ENCODE measurements around the gene SLC2A13.
A peak's percentile ranks its signal among the peaks of the same experiment; 100 is the strongest.

The SLC2A13 gene

DNA sequence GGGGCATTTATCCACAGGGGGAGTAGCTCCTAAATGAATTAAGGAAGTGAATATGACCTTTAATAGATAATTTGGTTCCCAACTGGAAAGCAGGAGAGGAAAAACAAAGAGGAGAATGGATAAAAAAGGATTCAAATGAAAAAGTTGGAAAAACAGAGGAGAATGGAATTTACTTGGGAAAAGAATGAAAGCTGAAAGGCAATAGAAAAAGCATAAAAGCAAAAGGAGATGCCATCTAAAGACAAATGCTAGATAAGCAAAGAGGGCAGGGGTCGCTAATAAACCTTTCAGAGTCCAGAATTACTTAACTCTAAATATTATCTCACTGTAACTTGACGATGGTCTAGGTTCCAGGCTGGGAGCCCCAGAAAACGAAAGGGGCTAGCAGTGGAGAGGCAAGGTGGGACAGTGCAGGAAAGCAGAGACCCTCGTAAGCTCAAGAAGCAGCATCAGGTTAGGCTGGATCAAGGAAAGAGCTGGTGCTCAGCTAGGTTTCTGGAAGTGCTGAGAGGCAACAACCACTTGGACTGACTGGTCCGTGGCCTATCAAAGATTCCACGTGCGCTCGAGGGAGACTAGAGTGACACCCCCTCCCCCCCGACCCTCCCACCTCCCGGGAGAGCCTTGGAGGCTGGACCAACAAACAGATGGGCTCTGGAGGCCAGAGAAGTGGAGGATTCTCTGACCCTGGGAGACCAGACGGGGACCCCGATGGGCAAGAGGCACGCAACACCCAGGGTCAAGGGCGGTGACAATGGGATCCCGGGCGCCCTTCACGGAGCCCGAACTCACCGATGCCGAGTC lies 1.2 kb downstream of the SLC2A13 start:
- Histone ChIP-seq H3K9ac (ENCODE audit: low read depth, low read length) (peak overlapping the region; percentile 78), H3K27me3 (ENCODE audit: insufficient read depth, low read length) (peaks cover 15% of the 10 kb centered on the region), H3K27ac (ENCODE audit: low read depth, low read length) (no peak overlapping the region), H3K4me1 (ENCODE audit: insufficient read depth, low read length) (peaks cover 22% of the 10 kb centered on the region), H3K36me3 (ENCODE audit: insufficient read depth, low read length) (no peaks in the 10 kb centered on the region; the same call in 1 of the 2 replicates), H3K9me3 (ENCODE audit: insufficient read depth, low read depth, low read length) (no peaks in the 10 kb centered on the region), H3K4me3 (ENCODE audit: low read length) (peak overlapping the region; percentile 84)
- 15% methylated on average over 20 of the region's 20 CpGs for WGBS

DNA sequence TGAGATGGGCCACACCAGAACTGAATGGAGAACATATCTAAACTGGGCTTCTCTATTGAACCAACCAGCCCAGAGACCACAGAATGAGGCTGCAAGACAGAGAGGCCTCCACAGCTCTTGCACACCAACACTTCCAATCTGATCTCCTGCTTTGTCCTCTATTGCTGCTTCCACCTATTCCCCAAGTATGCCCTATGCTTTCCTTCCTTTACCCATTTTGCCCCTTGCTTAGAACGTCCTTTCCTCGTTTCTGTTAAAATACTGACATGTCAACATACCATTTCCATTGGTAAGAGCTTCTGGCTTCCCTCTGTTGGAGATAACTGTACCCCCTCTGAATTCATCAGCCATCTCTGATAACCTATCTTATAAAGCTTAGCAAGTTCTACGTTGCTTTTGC lies 2.8 kb downstream of the SLC2A13 start:
- Histone ChIP-seq H3K27ac (ENCODE audit: low read depth, low read length) (no peak overlapping the region), H3K9ac (ENCODE audit: low read depth, low read length) (no peak overlapping the region), H3K9me3 (ENCODE audit: insufficient read depth, low read depth, low read length) (no peaks in the 10 kb centered on the region), H3K4me1 (ENCODE audit: insufficient read depth, low read length) (peaks cover 22% of the 10 kb centered on the region), H3K4me3 (ENCODE audit: low read length) (no peak overlapping the region), H3K36me3 (ENCODE audit: insufficient read depth, low read length) (no peaks in the 10 kb centered on the region; the same call in 1 of the 2 replicates), H3K27me3 (ENCODE audit: insufficient read depth, low read length) (peaks cover 15% of the 10 kb centered on the region)
- WGBS: 74% methylated on average over 3 of the region's 3 CpGs

DNA sequence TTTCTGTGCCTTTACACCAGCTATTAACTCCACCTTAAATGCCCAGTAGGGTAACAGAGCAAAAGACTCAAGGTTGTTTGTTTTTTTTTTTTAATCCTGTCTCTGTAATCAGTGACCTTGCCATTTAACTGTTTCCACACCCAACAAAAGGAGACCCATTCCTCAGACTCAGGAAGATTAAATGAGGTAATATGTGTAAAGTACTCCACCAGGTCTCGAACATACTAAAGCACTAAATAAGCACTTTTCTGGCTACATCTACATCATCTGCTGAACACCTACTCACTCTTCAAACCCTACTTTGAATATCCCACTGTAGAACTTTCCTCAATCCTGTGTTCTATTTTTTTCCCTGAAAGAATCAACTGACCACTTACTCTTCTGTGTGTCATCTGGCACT lies 4.1 kb downstream of the SLC2A13 start:
- H3K27ac ChIP-seq (ENCODE audit: low read depth, low read length): no peak overlapping the region
- H3K9me3 ChIP-seq (ENCODE audit: insufficient read depth, low read depth, low read length): no peaks in the 10 kb centered on the region
- WGBS: 91% methylated on average over 1 of the region's 1 CpG
- no peaks in the 10 kb centered on the region; the same call in 1 of the 2 replicates for H3K36me3 ChIP-seq (ENCODE audit: insufficient read depth, low read length)
- no peak overlapping the region for H3K9ac ChIP-seq (ENCODE audit: low read depth, low read length)
- peaks cover 22% of the 10 kb centered on the region for H3K4me1 ChIP-seq (ENCODE audit: insufficient read depth, low read length)
- no peak overlapping the region for H3K4me3 ChIP-seq (ENCODE audit: low read length)
- H3K27me3 ChIP-seq (ENCODE audit: insufficient read depth, low read length): peaks cover 10% of the 10 kb centered on the region

- no peaks in the 10 kb centered on the region; the same call in 1 of the 2 replicates for H3K36me3 ChIP-seq (ENCODE audit: insufficient read depth, low read length)
- peaks cover 18% of the 10 kb centered on the region for H3K4me1 ChIP-seq (ENCODE audit: insufficient read depth, low read length)
- H3K9ac ChIP-seq (ENCODE audit: low read depth, low read length): no peak overlapping the region
These were observed 6.4 kb downstream of the SLC2A13 start for GRCh38 chr12:40099423-40099853.

GRCh38 chr12:40098406-40099145 lies 7.3 kb downstream of the SLC2A13 start:
- Histone ChIP-seq H3K27ac (ENCODE audit: low read depth, low read length) (no peak overlapping the region), H3K4me3 (ENCODE audit: low read length) (no peak overlapping the region), H3K4me1 (ENCODE audit: insufficient read depth, low read length) (peaks cover 12% of the 10 kb centered on the region), H3K9ac (ENCODE audit: low read depth, low read length) (no peak overlapping the region), H3K36me3 (ENCODE audit: insufficient read depth, low read length) (no peaks in the 10 kb centered on the region; the same call in 1 of the 2 replicates), H3K9me3 (ENCODE audit: insufficient read depth, low read depth, low read length) (no peaks in the 10 kb centered on the region), H3K27me3 (ENCODE audit: insufficient read depth, low read length) (no peaks in the 10 kb centered on the region)
- 97% methylated on average over 10 of the region's 11 CpGs for WGBS

More at GRCh38 chr12:40099423-40099853, 6.4 kb downstream of the SLC2A13 start:
- Histone ChIP-seq H3K27me3 (ENCODE audit: insufficient read depth, low read length) (peaks cover 2% of the 10 kb centered on the region; the same call in 1 of the 2 replicates), H3K4me3 (ENCODE audit: low read length) (no peak overlapping the region), H3K27ac (ENCODE audit: low read depth, low read length) (no peak overlapping the region), H3K9me3 (ENCODE audit: insufficient read depth, low read depth, low read length) (no peaks in the 10 kb centered on the region)
- 75% methylated on average over 3 of the region's 3 CpGs for WGBS

- Histone ChIP-seq H3K4me3 (ENCODE audit: low read length) (no peak overlapping the region), H3K36me3 (ENCODE audit: insufficient read depth, low read length) (0 out of 2 replicates have a peak, but pooled peaks cover 5% of the 10 kb centered on the region), H3K9ac (ENCODE audit: low read depth, low read length) (no peak overlapping the region), H3K9me3 (ENCODE audit: insufficient read depth, low read depth, low read length) (no peaks in the 10 kb centered on the region), H3K27me3 (ENCODE audit: insufficient read depth, low read length) (no peaks in the 10 kb centered on the region), H3K27ac (ENCODE audit: low read depth, low read length) (no peak overlapping the region), H3K4me1 (ENCODE audit: insufficient read depth, low read length) (peaks cover 2% of the 10 kb centered on the region; the same call in 1 of the 2 replicates)
- 89% methylated on average over 4 of the region's 4 CpGs for WGBS
These were observed 12.4 kb downstream of the SLC2A13 start for GRCh38 chr12:40093512-40093911.

DNA sequence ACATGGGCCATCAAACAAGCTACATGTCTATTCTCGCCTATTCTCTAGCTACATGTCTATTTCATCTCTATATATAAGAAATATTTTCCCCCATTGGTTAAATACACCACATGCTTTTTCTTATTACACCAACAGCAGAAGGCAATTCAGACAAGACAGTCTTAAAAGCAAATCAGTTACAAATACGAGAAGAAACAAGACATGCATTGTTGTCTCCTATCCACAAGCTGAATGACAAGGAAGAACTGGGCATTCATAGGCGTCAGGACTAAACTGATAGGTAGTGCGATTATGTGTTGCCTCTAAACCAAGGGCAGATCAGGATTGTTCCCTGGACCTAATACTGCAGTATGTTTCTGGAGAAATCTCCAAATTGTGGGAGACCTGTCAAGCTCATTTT lies 19.4 kb downstream of the SLC2A13 start:
- H3K9me3 ChIP-seq (ENCODE audit: insufficient read depth, low read depth, low read length): 0 out of 2 replicates have a peak, but pooled peaks cover 4% of the 10 kb centered on the region
- WGBS: 91% methylated on average over 4 of the region's 4 CpGs
- H3K4me1 ChIP-seq (ENCODE audit: insufficient read depth, low read length): no peaks in the 10 kb centered on the region

GRCh38 chr12:40078266-40078665 lies 27.6 kb downstream of the SLC2A13 start:
- Histone ChIP-seq H3K4me3 (ENCODE audit: low read length) (no peak overlapping the region), H3K27ac (ENCODE audit: low read depth, low read length) (no peak overlapping the region), H3K4me1 (ENCODE audit: insufficient read depth, low read length) (no peaks in the 10 kb centered on the region), H3K27me3 (ENCODE audit: insufficient read depth, low read length) (no peaks in the 10 kb centered on the region), H3K9me3 (ENCODE audit: insufficient read depth, low read depth, low read length) (peaks cover 29% of the 10 kb centered on the region), H3K9ac (ENCODE audit: low read depth, low read length) (no peak overlapping the region), H3K36me3 (ENCODE audit: insufficient read depth, low read length) (no peaks in the 10 kb centered on the region)
- WGBS: 96% methylated on average over 2 of the region's 2 CpGs

More for the DNA sequence above, 19.4 kb downstream of the SLC2A13 start:
- Histone ChIP-seq H3K27me3 (ENCODE audit: insufficient read depth, low read length) (no peaks in the 10 kb centered on the region), H3K4me3 (ENCODE audit: low read length) (no peak overlapping the region), H3K27ac (ENCODE audit: low read depth, low read length) (no peak overlapping the region), H3K9ac (ENCODE audit: low read depth, low read length) (no peak overlapping the region), H3K36me3 (ENCODE audit: insufficient read depth, low read length) (peaks cover 12% of the 10 kb centered on the region; the same call in 1 of the 2 replicates)

- Histone ChIP-seq H3K4me3 (ENCODE audit: low read length) (no peak overlapping the region), H3K36me3 (ENCODE audit: insufficient read depth, low read length) (no peaks in the 10 kb centered on the region), H3K9ac (ENCODE audit: low read depth, low read length) (no peak overlapping the region), H3K27ac (ENCODE audit: low read depth, low read length) (no peak overlapping the region), H3K27me3 (ENCODE audit: insufficient read depth, low read length) (no peaks in the 10 kb centered on the region), H3K9me3 (ENCODE audit: insufficient read depth, low read depth, low read length) (peaks cover 25% of the 10 kb centered on the region), H3K4me1 (ENCODE audit: insufficient read depth, low read length) (no peaks in the 10 kb centered on the region)
These were observed 30.4 kb downstream of the SLC2A13 start for GRCh38 chr12:40075458-40075857.

- WGBS: 96% methylated on average over 2 of the region's 2 CpGs
- no peaks in the 10 kb centered on the region for H3K9me3 ChIP-seq (ENCODE audit: insufficient read depth, low read depth, low read length)
- H3K27ac ChIP-seq (ENCODE audit: low read depth, low read length): no peak overlapping the region
- H3K4me1 ChIP-seq (ENCODE audit: insufficient read depth, low read length): no peaks in the 10 kb centered on the region
- H3K4me3 ChIP-seq (ENCODE audit: low read length): no peak overlapping the region
- H3K27me3 ChIP-seq (ENCODE audit: insufficient read depth, low read length): no peaks in the 10 kb centered on the region
- H3K36me3 ChIP-seq (ENCODE audit: insufficient read depth, low read length): no peaks in the 10 kb centered on the region
- H3K9ac ChIP-seq (ENCODE audit: low read depth, low read length): no peak overlapping the region
These were observed 37.5 kb downstream of the SLC2A13 start for GRCh38 chr12:40068416-40068815.

- H3K9ac ChIP-seq (ENCODE audit: low read depth, low read length): no peak overlapping the region
- WGBS: 100% methylated on average over 1 of the region's 1 CpG
These were observed 40.2 kb downstream of the SLC2A13 start for GRCh38 chr12:40065636-40066035.

More at GRCh38 chr12:40065636-40066035, 40.2 kb downstream of the SLC2A13 start:
- no peaks in the 10 kb centered on the region for H3K9me3 ChIP-seq (ENCODE audit: insufficient read depth, low read depth, low read length)
- H3K4me1 ChIP-seq (ENCODE audit: insufficient read depth, low read length): no peaks in the 10 kb centered on the region
- H3K4me3 ChIP-seq (ENCODE audit: low read length): no peak overlapping the region
- no peak overlapping the region for H3K27ac ChIP-seq (ENCODE audit: low read depth, low read length)
- no peaks in the 10 kb centered on the region for H3K36me3 ChIP-seq (ENCODE audit: insufficient read depth, low read length)
- H3K27me3 ChIP-seq (ENCODE audit: insufficient read depth, low read length): no peaks in the 10 kb centered on the region
